ENCODE results near the gene MMP17.

- no peak for TF ChIP-seq EP300 (IDR thresholded peaks at IDR 0.05)
- TF ChIP-seq CTCF (IDR thresholded peaks at IDR 0.05): no peak
- TF ChIP-seq POLR2AphosphoS5 (IDR thresholded peaks at IDR 0.05): no peak
These were observed 49.2 kb upstream of the MMP17 start for GRCh38 chr12:131779027-131779426.
